ENCODE results near the gene FAM83B. TPM values are rescaled to one million over a fixed set of nuclear protein-coding genes. Genes with fewer than 3 reads are reported as not detected.

The FAM83B gene
- total and polyA plus RNA-seq, 2 experiments from 2014 or later, result not detected

DNA sequence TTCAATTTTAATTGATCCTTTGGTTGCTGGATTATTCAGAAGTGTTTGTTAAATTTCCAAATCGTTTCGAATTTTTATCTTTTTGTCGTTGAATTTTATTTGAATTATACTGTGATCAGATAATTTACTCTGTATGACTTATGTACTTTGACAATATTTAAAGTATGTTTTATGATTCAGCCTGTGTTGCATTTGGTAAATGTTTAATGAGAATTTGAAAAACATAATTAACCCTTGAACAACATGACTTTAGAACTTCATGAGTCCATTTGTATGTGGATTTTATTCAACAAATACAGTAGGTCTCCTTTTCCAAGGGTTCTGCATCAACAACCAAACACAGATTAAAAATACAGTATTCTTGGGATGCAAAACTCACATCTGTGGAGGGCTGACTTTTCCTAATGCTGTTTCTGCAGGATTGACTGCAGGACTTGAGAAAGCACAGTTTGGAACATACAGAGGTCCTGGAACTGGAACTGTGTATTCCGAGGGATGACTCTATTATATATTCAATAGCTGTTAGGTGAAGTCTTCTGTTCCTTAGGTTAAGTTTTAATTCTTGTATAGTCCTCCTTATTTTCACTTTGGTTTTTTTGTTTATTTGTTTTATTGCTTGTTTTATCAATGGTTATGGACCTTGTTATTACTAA is 40.5 kb downstream of the FAM83B start:
- H3K9ac ChIP-seq, result no peak overlapping the region
- TF ChIP-seq EZH2 (IDR thresholded peaks at IDR 0.05; ENCODE audit: insufficient read depth, poor library complexity, severe bottlenecking) (no peak), EZH2phosphoT487 (IDR thresholded peaks at IDR 0.05; ENCODE audit: insufficient read depth, low read depth) (no peak)
- no peaks in the 10 kb centered on the region for H3K4me1 ChIP-seq (ENCODE audit: insufficient read depth)
- no peaks in the 10 kb centered on the region for H3F3A ChIP-seq (ENCODE audit: insufficient read depth)
- no peak overlapping the region for H3K4me3 ChIP-seq
- H3K9me3 ChIP-seq (ENCODE audit: low read depth), result no peaks in the 10 kb centered on the region
- H4K20me1 ChIP-seq (ENCODE audit: insufficient read depth), result no peaks in the 10 kb centered on the region
- H3K9me2 ChIP-seq (ENCODE audit: insufficient read depth), result no peaks in the 10 kb centered on the region
- no peaks in the 10 kb centered on the region for H3K79me2 ChIP-seq (ENCODE audit: insufficient read depth)
- H2AFZ ChIP-seq, result no peak overlapping the region
- H3K27me3 ChIP-seq (replicated peaks; ENCODE audit: insufficient read depth), result no peaks in the 10 kb centered on the region
- in situ Hi-C loops (cut with MboI), result no loop called here
- WGBS, 2 experiments (ENCODE audit: low coverage in 1 of 2, low lambda C conversion rate in 2 of 2, missing lambda C conversion rate in 2 of 2), result 42 to 46% methylated on average over 4 of the region's 4 CpGs
- DNase-seq, result no peak
- H3K36me3 ChIP-seq (ENCODE audit: low read depth), result no peaks in the 10 kb centered on the region
- H3K27ac ChIP-seq, result no peak overlapping the region
- H3K4me2 ChIP-seq (ENCODE audit: unreplicated experiment), result no peak overlapping the region

- in situ Hi-C loops (cut with MboI), result no loop called here
- no peak overlapping the region for H3K27ac ChIP-seq
- no peak for DNase-seq
- H3F3A ChIP-seq (ENCODE audit: insufficient read depth), result no peaks in the 10 kb centered on the region; the same call in 1 of the 2 replicates
- no peak overlapping the region for H3K9ac ChIP-seq
- H3K79me2 ChIP-seq (ENCODE audit: insufficient read depth), result no peaks in the 10 kb centered on the region
- H3K9me3 ChIP-seq (ENCODE audit: low read depth), result no peaks in the 10 kb centered on the region
- no peaks in the 10 kb centered on the region for H3K36me3 ChIP-seq (ENCODE audit: low read depth)
- no peaks in the 10 kb centered on the region for H3K27me3 ChIP-seq (replicated peaks; ENCODE audit: insufficient read depth)
- no peak overlapping the region for H3K4me2 ChIP-seq (ENCODE audit: unreplicated experiment)
- no peaks in the 10 kb centered on the region for H3K4me1 ChIP-seq (ENCODE audit: insufficient read depth)
- H3K9me2 ChIP-seq (ENCODE audit: insufficient read depth), result no peaks in the 10 kb centered on the region
- H4K20me1 ChIP-seq (ENCODE audit: insufficient read depth), result no peaks in the 10 kb centered on the region
- H3K4me3 ChIP-seq, result no peak overlapping the region
- WGBS, 2 experiments (ENCODE audit: low coverage in 1 of 2, low lambda C conversion rate in 2 of 2, missing lambda C conversion rate in 2 of 2), result 5 to 11% methylated on average over 1 of the region's 1 CpG
- no peak for TF ChIP-seq EZH2phosphoT487 (IDR thresholded peaks at IDR 0.05; ENCODE audit: insufficient read depth, low read depth)
- no peak for TF ChIP-seq EZH2 (IDR thresholded peaks at IDR 0.05; ENCODE audit: insufficient read depth, poor library complexity, severe bottlenecking)
- no peak overlapping the region for H2AFZ ChIP-seq
Measured at GRCh38 chr6:54891536-54891935, 45.0 kb downstream of the FAM83B start.

- DNase-seq, result peak; percentile 69
- TF ChIP-seq EZH2phosphoT487 (IDR thresholded peaks at IDR 0.05; ENCODE audit: insufficient read depth, low read depth), result no peak
- no peak for TF ChIP-seq EZH2 (IDR thresholded peaks at IDR 0.05; ENCODE audit: insufficient read depth, poor library complexity, severe bottlenecking)
- WGBS, 2 experiments (ENCODE audit: low coverage in 1 of 2, low lambda C conversion rate in 2 of 2, missing lambda C conversion rate in 2 of 2), result 29 to 48% methylated on average over 1 of the region's 1 CpG
- H3K36me3 ChIP-seq (ENCODE audit: low read depth), result no peaks in the 10 kb centered on the region
- H3F3A ChIP-seq (ENCODE audit: insufficient read depth), result no peaks in the 10 kb centered on the region; the same call in 1 of the 2 replicates
- H3K4me3 ChIP-seq, result no peak overlapping the region
- no peak overlapping the region for H3K4me2 ChIP-seq (ENCODE audit: unreplicated experiment)
- H3K27me3 ChIP-seq (replicated peaks; ENCODE audit: insufficient read depth), result no peaks in the 10 kb centered on the region
- no peak overlapping the region for H2AFZ ChIP-seq
- no peaks in the 10 kb centered on the region for H3K79me2 ChIP-seq (ENCODE audit: insufficient read depth)
- in situ Hi-C loops (cut with MboI), result no loop called here
- H3K9ac ChIP-seq, result no peak overlapping the region
- no peaks in the 10 kb centered on the region for H4K20me1 ChIP-seq (ENCODE audit: insufficient read depth)
- H3K9me2 ChIP-seq (ENCODE audit: insufficient read depth), result no peaks in the 10 kb centered on the region
- no peak overlapping the region for H3K27ac ChIP-seq
- no peaks in the 10 kb centered on the region for H3K4me1 ChIP-seq (ENCODE audit: insufficient read depth)
- H3K9me3 ChIP-seq (ENCODE audit: low read depth), result no peaks in the 10 kb centered on the region
Measured at GRCh38 chr6:54892831-54893230, 46.3 kb downstream of the FAM83B start.

DNA sequence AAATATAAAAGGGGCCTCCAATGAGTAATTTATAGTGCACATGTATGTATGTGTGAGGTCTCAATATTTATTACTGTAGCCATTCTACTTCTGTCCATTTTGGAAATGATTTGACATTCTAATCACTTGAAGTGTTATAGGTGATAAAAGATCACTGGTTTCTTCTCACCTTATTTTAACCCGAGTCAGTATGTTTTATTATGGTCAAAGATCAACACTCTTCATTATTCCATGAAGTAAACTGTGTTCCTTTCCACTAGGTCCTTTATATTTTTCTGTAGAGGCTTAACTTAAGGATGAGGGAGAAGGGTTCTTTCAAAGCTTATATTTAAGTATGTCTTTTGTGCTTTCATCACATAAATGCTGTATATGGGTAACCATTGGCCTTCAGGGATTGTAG is 47.2 kb downstream of the FAM83B start:
- in situ Hi-C loops (cut with MboI), result no loop called here
- Histone ChIP-seq H3K79me2 (ENCODE audit: insufficient read depth) (no peaks in the 10 kb centered on the region), H3K9me3 (ENCODE audit: low read depth) (no peaks in the 10 kb centered on the region), H4K20me1 (ENCODE audit: insufficient read depth) (no peaks in the 10 kb centered on the region), H2AFZ (no peak overlapping the region), H3F3A (ENCODE audit: insufficient read depth) (no peaks in the 10 kb centered on the region; the same call in 1 of the 2 replicates), H3K9me2 (ENCODE audit: insufficient read depth) (no peaks in the 10 kb centered on the region), H3K4me2 (ENCODE audit: unreplicated experiment) (no peak overlapping the region), H3K36me3 (ENCODE audit: low read depth) (no peaks in the 10 kb centered on the region), H3K9ac (no peak overlapping the region), H3K27ac (no peak overlapping the region), H3K4me1 (ENCODE audit: insufficient read depth) (no peaks in the 10 kb centered on the region), H3K4me3 (no peak overlapping the region), H3K27me3 (replicated peaks; ENCODE audit: insufficient read depth) (no peaks in the 10 kb centered on the region)
- no peak for TF ChIP-seq EZH2phosphoT487 (IDR thresholded peaks at IDR 0.05; ENCODE audit: insufficient read depth, low read depth)
- TF ChIP-seq EZH2 (IDR thresholded peaks at IDR 0.05; ENCODE audit: insufficient read depth, poor library complexity, severe bottlenecking), result no peak
- DNase-seq, result no peak
- WGBS, 2 experiments (ENCODE audit: low coverage in 1 of 2, low lambda C conversion rate in 2 of 2, missing lambda C conversion rate in 2 of 2), result 15 to 21% methylated on average over 1 of the region's 1 CpG
